Uterus (tissue), 2 donors: ENCODE results near the gene MCTP1.

Experiments
- CTCF ChIP-seq, 4 experiments: fragments of 200-600 bp in 2 of 4; fragments of 450-650 bp in 2 of 4; sonication (generic) in 2 of 4; IDR thresholded peaks; one replicate each; pipeline ENCODE4 v1.5.1; 2016 to 2019; ENCODE audit warnings: antibody characterized with exemption in 4 of 4, mild to moderate bottlenecking in 2 of 4, moderate library complexity in 1 of 4
- POLR2A ChIP-seq, 2 donors: fragments of 450-650 bp; IDR thresholded peaks; one replicate each; pipeline ENCODE4 v1.6.1; 2016; ENCODE audit warnings: antibody characterized with exemption in 2 of 2, mild to moderate bottlenecking in 1 of 2, moderate library complexity in 1 of 2

GRCh38 chr5:94751460-94751859 is 533.4 kb downstream of the MCTP1 start:
- no peak for TF ChIP-seq CTCF (IDR thresholded peaks at IDR 0.05)
- no peak for TF ChIP-seq POLR2A (IDR thresholded peaks at IDR 0.05)
